Esophagus squamous epithelium (tissue), 5 donors: ENCODE data around the gene UVRAG. TPM values are rescaled to one million over a fixed set of nuclear protein-coding genes. Genes with fewer than 3 reads are reported as not detected.

Experiments
- DNase-seq: peaks from one replicate; lab custom pipeline; 2025; lab: John Stamatoyannopoulos, UW
- H3K27ac ChIP-seq, 4 donors: fragments of 200-600 bp; sonication (generic); one replicate each; pipeline ENCODE4 v1.5.1; 2016 to 2019; ENCODE audit warnings: mild to moderate bottlenecking in 1 of 4
- H3K27me3 ChIP-seq, 4 donors: fragments of 200-600 bp; sonication (generic); 1 replicate in 3 of 4; 2 replicates in 1 of 4; pipeline versions ENCODE4 v1.5.1 to v1.6.0; 2017 to 2021; ENCODE audit warnings: antibody characterized with exemption in 1 of 4
- H3K36me3 ChIP-seq, 3 donors: fragments of 200-600 bp; sonication (generic); one replicate each; pipeline ENCODE4 v1.5.1; 2016 to 2019
- H3K4me1 ChIP-seq, 3 donors: fragments of 200-600 bp; sonication (generic); one replicate each; pipeline ENCODE4 v1.5.1; 2017 to 2019
- H3K4me3 ChIP-seq, 4 donors: fragments of 200-600 bp; sonication (generic); 1 replicate in 3 of 4; 2 replicates in 1 of 4; pipeline ENCODE4 v1.5.1; 2016 to 2019; ENCODE audit warnings: mild to moderate bottlenecking in 2 of 4, moderate library complexity in 1 of 4
- H3K9me3 ChIP-seq, 3 donors: fragments of 200-600 bp; sonication (generic); one replicate each; pipeline ENCODE4 v1.5.1; 2016 to 2019
- CTCF ChIP-seq, 6 experiments: fragments of 450-650 bp in 4 of 6; fragments of 200-600 bp in 2 of 6; sonication (generic) in 2 of 6; IDR thresholded peaks; one replicate each; pipeline ENCODE4 v1.5.1; 2016 to 2019; ENCODE audit warnings: antibody characterized with exemption in 6 of 6, mild to moderate bottlenecking in 4 of 6, moderate library complexity in 4 of 6
- POLR2A ChIP-seq, 4 donors: fragments of 450-650 bp; IDR thresholded peaks; one replicate each; pipeline ENCODE4 v1.6.1; 2017; ENCODE audit warnings: antibody characterized with exemption in 4 of 4, mild to moderate bottlenecking in 4 of 4, moderate library complexity in 3 of 4
- WGBS, 2 donors: methylation state at CpG; one replicate each; pipeline ENCODE4 v1.1.5; 2018; 5-methylcytosine and 5-hydroxymethylcytosine counted together
- intact Hi-C: fragments of 100-400 bp; cut with DNase I; formaldehyde crosslinking; loops from one replicate; pipeline ENCODE4 v1.15.0; 2022
- total RNA-seq, 4 donors: library from RNA; depleted of rRNA; stranded (reverse); fragments of >200 nt; gene quantifications; one replicate each; pipeline ENCODE4 v1.1.0, GENCODE V29; 2016
- donor health status: DM: yes; HTN: yes; CAD: no.

Gene UVRAG
- total RNA-seq, 4 donors from 2014 or later = 3.5 to 15.4 (median 8.5) TPM

GRCh38 chr11:76164081-76164480, 349.1 kb downstream of the UVRAG start:
- Histone ChIP-seq H3K27me3 (peaks cover 0 to 17% (median 0%) of the 10 kb centered on the region in 4 donors), H3K4me3 (no peak overlapping the region), H3K4me1 (peaks cover 0 to 18% (median 6%) of the 10 kb centered on the region in 3 donors), H3K36me3 (no peaks in the 10 kb centered on the region), H3K27ac (no peak overlapping the region), H3K9me3 (no peaks in the 10 kb centered on the region)
- TF ChIP-seq POLR2A (IDR thresholded peaks at IDR 0.05) (no peak), CTCF (IDR thresholded peaks at IDR 0.05) (no peak)
- DNase-seq = no peak
- 40% methylated on average over 1 of the region's 13 CpGs; no CpG with 5 or more reads in 1 of the 2 donors for WGBS, 2 donors
- intact Hi-C loops = no loop called here

- 87 to 89% methylated on average over 37 to 50 of the region's 50 CpGs for WGBS, 2 donors
- Histone ChIP-seq H3K9me3 (no peaks in the 10 kb centered on the region), H3K4me1 (peaks cover 0 to 18% (median 6%) of the 10 kb centered on the region in 3 donors), H3K27ac (no peak overlapping the region), H3K27me3 (peaks cover 0 to 17% (median 0%) of the 10 kb centered on the region in 4 donors), H3K4me3 (no peak overlapping the region), H3K36me3 (no peaks in the 10 kb centered on the region)
- intact Hi-C loops = no loop called here
- no peak for DNase-seq
- TF ChIP-seq POLR2A (IDR thresholded peaks at IDR 0.05) (no peak), CTCF (IDR thresholded peaks at IDR 0.05) (no peak)
These were observed 350.1 kb downstream of the UVRAG start for GRCh38 chr11:76164861-76165751.

GRCh38 chr11:76166314-76166713, 351.3 kb downstream of the UVRAG start:
- Histone ChIP-seq H3K27ac (no peak overlapping the region), H3K27me3 (peaks cover 0 to 13% (median 0%) of the 10 kb centered on the region in 4 donors), H3K4me1 (peaks cover 0 to 11% (median 5%) of the 10 kb centered on the region in 3 donors), H3K4me3 (no peak overlapping the region), H3K9me3 (no peaks in the 10 kb centered on the region), H3K36me3 (no peaks in the 10 kb centered on the region)
- 55 to 66% methylated on average over 5 to 6 of the region's 6 CpGs for WGBS, 2 donors
- no peak for DNase-seq
- TF ChIP-seq CTCF (IDR thresholded peaks at IDR 0.05) (no peak), POLR2A (IDR thresholded peaks at IDR 0.05) (no peak)
- intact Hi-C loops = no loop called here

DNA sequence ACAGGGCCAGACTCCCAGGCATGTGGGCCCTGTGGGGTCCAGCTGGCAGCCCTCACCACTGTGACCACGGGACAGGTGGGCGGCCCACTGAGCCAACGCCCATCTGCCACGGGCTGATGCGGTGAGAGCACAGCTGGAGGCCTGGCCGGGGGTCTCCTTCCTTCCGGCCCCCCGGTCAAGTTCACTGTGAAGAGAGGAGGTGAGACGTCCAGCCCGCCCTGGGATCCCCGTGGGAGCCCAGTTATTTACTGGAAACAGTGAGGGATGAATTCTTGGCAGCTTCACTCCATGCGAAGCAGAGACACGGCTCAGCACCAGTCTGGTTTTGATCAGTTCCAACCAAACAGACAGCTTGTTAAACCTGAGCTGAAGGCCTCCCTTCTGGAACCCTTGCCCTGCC, 352.6 kb downstream of the UVRAG start:
- no peaks in the 10 kb centered on the region for H3K9me3 ChIP-seq
- no peaks in the 10 kb centered on the region for H3K36me3 ChIP-seq
- WGBS, 2 donors = 57 to 77% methylated on average over 4 to 11 of the region's 13 CpGs
- H3K27me3 ChIP-seq = peaks cover 0 to 12% (median 0%) of the 10 kb centered on the region in 4 donors
- TF ChIP-seq CTCF (IDR thresholded peaks at IDR 0.05) (no peak), POLR2A (IDR thresholded peaks at IDR 0.05) (no peak)
- H3K4me3 ChIP-seq = no peak overlapping the region
- H3K27ac ChIP-seq = no peak overlapping the region
- intact Hi-C loops = no loop called here
- H3K4me1 ChIP-seq = no peaks in the 10 kb centered on the region
- no peak for DNase-seq

- TF ChIP-seq CTCF (IDR thresholded peaks at IDR 0.05) (no peak), POLR2A (IDR thresholded peaks at IDR 0.05) (no peak)
- WGBS, 2 donors = 22 to 78% methylated on average over 3 to 4 of the region's 15 CpGs
- intact Hi-C loops = no loop called here
These were observed 354.5 kb downstream of the UVRAG start for GRCh38 chr11:76169473-76169896.

More at GRCh38 chr11:76169473-76169896, 354.5 kb downstream of the UVRAG start:
- DNase-seq = no peak
- no peaks in the 10 kb centered on the region for H3K9me3 ChIP-seq
- no peaks in the 10 kb centered on the region for H3K4me1 ChIP-seq
- H3K27me3 ChIP-seq = no peaks in the 10 kb centered on the region
- no peak overlapping the region for H3K27ac ChIP-seq
- H3K4me3 ChIP-seq = no peak overlapping the region
- H3K36me3 ChIP-seq = no peaks in the 10 kb centered on the region
